HG03439 (cell line): Measurements from ENCODE around the gene AQP6.

Experiments used
- ATAC-seq: cut with Tn5 transposase; IDR thresholded peaks from one replicate; pipeline ENCODE4 v1.9.1; 2021; ENCODE audit warnings: mild to moderate bottlenecking, moderate library complexity; ENCODE audit not compliant: unreplicated experiment

Gene AQP6

GRCh38 chr12:50025187-50026059 lies 52.7 kb downstream of the AQP6 start, which contains the start of gene RACGAP1:
TSS of gene RACGAP1 (minus strand) at chr12:50025494. CDS start at chr12:50016715, 8,779 bp downstream.
- ATAC-seq = peak; percentile 95

GRCh38 chr12:50026691-50027090 lies 53.9 kb downstream of the AQP6 start:
- no peak for ATAC-seq
